ENCODE measurements around the gene TTYH2. TPM values are rescaled to one million over a fixed set of nuclear protein-coding genes. Genes with fewer than 3 reads are reported as not detected.

Gene TTYH2
- polyA plus RNA-seq, 1 donor from 2014 or later: 2.5 TPM

DNA sequence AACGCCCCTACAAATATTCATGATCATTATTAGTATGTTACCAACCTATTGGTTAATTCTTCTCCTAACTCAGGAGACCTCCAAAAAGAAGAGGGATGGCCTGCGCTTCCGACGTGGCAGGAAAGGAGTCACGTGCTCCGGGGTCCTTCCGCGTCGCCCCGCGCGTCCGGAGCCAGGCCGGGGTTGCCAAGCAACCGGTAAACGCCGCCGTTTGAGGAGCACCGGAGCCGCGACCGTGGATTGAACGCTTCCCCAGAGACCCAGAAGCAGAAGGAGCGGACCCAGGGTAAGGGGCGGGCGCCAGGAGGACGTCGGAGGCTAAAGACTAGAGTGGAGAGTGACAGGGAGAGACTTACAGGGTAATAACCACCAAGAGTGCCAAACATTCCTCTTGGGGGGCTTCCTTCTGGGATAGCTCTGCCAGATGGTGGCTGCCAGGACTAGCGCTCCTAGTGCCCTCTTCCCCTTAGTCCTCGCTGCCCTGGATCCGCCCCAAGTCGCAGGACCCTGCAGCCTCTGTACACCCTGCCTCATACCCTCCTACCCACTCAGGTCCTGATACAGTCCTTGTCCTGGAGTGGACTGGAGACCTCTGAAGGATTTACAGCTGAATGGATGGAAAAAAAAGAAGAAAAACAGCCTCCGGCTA, 60.8 kb downstream of the TTYH2 start, which contains the start of gene DNAI2:
DNAI2 (plus strand) TSS at position 175 of the 649 bp plus-strand sequence. CDS start 7,584 bp downstream, outside the sequence.
- H3K36me3 ChIP-seq (ENCODE audit: insufficient read depth, low read length): no peaks in the 10 kb centered on the region
- peak within 1 kb of the TSS; percentile 35 for H3K4me3 ChIP-seq (ENCODE audit: low read length)
- no peak within 1 kb of the TSS for H3K27ac ChIP-seq (ENCODE audit: low read length)
- H3K9me3 ChIP-seq (ENCODE audit: low read length): no peaks in the 10 kb centered on the region
- H3K9me2 ChIP-seq (ENCODE audit: insufficient read depth, low read length): no peaks in the 10 kb centered on the region
- H3F3A ChIP-seq (ENCODE audit: insufficient read depth, low read length, poor library complexity, severe bottlenecking): no peaks in the 10 kb centered on the region
- no peaks in the 10 kb centered on the region for H3K79me2 ChIP-seq (replicated peaks; ENCODE audit: insufficient read depth, low read length)
- TF ChIP-seq POLR2AphosphoS5 (IDR thresholded peaks at IDR 0.05): no peak
- no peak for TF ChIP-seq EP300 (conservative IDR thresholded peaks at IDR 0.05; ENCODE audit: poor library complexity, severe bottlenecking)
- no peaks in the 10 kb centered on the region for H4K20me1 ChIP-seq (ENCODE audit: insufficient read depth)
- H3K4me2 ChIP-seq (ENCODE audit: low read length): no peak within 1 kb of the TSS
- H3K9ac ChIP-seq (ENCODE audit: low read length): no peak within 1 kb of the TSS
- no peak within 1 kb of the TSS for H2AFZ ChIP-seq (ENCODE audit: low read depth, low read length)
- no peaks in the 10 kb centered on the region for H3K27me3 ChIP-seq (ENCODE audit: insufficient read depth, low read depth, low read length)

DNA sequence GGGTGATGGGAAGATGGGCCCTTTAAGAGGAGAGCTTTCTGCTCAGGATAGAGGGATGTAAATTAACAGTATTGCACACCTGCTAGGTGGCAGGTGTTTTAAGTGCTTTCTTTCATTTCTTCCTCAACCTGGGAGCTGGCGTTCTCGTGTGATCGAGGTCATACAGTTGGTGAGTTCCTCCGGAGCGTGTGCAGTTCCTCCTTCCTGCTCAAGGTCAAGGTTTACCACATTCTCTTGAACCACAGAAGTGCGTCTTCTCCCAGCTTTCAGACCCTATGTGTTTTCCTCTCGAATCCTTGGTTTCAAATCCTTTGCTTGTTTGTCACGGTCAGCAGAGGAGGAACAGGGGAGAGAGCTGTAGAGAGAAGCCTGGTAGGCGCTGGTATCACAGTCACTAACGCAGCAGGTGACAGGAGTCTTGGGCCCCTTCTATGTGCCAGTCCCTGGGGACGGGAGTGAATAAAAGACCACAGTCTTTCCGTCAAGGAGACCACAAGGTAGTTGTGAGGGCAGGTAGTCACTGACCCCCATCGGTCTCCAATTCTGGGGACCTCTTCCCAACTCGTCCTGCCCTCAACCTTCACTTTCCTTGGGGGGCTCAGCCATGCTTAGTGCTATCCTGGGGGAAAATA, 61.5 kb downstream of the TTYH2 start:
- Histone ChIP-seq H3K27me3 (ENCODE audit: insufficient read depth, low read depth, low read length) (no peaks in the 10 kb centered on the region), H3F3A (ENCODE audit: insufficient read depth, low read length, poor library complexity, severe bottlenecking) (no peaks in the 10 kb centered on the region), H3K4me2 (ENCODE audit: low read length) (no peak overlapping the region), H3K9ac (ENCODE audit: low read length) (no peak overlapping the region), H3K27ac (ENCODE audit: low read length) (no peak overlapping the region), H3K4me3 (ENCODE audit: low read length) (no peak overlapping the region), H3K9me2 (ENCODE audit: insufficient read depth, low read length) (no peaks in the 10 kb centered on the region), H3K36me3 (ENCODE audit: insufficient read depth, low read length) (no peaks in the 10 kb centered on the region), H4K20me1 (ENCODE audit: insufficient read depth) (no peaks in the 10 kb centered on the region), H3K9me3 (ENCODE audit: low read length) (no peaks in the 10 kb centered on the region), H2AFZ (ENCODE audit: low read depth, low read length) (no peak overlapping the region), H3K79me2 (replicated peaks; ENCODE audit: insufficient read depth, low read length) (no peaks in the 10 kb centered on the region)
- TF ChIP-seq TAF1 (IDR thresholded peaks at IDR 0.05; ENCODE audit: low read depth): no peak
- no peak for TF ChIP-seq EP300 (conservative IDR thresholded peaks at IDR 0.05; ENCODE audit: poor library complexity, severe bottlenecking)
- TF ChIP-seq SMC3 (conservative IDR thresholded peaks at IDR 0.05; ENCODE audit: poor library complexity): no peak
- TF ChIP-seq, protein P1, sequence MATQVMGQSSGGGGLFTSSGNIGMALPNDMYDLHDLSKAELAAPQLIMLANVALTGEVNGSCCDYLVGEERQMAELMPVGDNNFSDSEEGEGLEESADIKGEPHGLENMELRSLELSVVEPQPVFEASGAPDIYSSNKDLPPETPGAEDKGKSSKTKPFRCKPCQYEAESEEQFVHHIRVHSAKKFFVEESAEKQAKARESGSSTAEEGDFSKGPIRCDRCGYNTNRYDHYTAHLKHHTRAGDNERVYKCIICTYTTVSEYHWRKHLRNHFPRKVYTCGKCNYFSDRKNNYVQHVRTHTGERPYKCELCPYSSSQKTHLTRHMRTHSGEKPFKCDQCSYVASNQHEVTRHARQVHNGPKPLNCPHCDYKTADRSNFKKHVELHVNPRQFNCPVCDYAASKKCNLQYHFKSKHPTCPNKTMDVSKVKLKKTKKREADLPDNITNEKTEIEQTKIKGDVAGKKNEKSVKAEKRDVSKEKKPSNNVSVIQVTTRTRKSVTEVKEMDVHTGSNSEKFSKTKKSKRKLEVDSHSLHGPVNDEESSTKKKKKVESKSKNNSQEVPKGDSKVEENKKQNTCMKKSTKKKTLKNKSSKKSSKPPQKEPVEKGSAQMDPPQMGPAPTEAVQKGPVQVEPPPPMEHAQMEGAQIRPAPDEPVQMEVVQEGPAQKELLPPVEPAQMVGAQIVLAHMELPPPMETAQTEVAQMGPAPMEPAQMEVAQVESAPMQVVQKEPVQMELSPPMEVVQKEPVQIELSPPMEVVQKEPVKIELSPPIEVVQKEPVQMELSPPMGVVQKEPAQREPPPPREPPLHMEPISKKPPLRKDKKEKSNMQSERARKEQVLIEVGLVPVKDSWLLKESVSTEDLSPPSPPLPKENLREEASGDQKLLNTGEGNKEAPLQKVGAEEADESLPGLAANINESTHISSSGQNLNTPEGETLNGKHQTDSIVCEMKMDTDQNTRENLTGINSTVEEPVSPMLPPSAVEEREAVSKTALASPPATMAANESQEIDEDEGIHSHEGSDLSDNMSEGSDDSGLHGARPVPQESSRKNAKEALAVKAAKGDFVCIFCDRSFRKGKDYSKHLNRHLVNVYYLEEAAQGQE (IDR thresholded peaks at IDR 0.05; ENCODE audit: borderline replicate concordance): no peak
- no peak for TF ChIP-seq EZH2 (IDR thresholded peaks at IDR 0.05; ENCODE audit: borderline replicate concordance, insufficient read depth, low read length, poor library complexity, severe bottlenecking)
- TF ChIP-seq MXI1 (conservative IDR thresholded peaks at IDR 0.05; ENCODE audit: poor library complexity, severe bottlenecking): no peak
- TF ChIP-seq POLR2AphosphoS5 (IDR thresholded peaks at IDR 0.05): no peak
- TF ChIP-seq, protein P2, sequence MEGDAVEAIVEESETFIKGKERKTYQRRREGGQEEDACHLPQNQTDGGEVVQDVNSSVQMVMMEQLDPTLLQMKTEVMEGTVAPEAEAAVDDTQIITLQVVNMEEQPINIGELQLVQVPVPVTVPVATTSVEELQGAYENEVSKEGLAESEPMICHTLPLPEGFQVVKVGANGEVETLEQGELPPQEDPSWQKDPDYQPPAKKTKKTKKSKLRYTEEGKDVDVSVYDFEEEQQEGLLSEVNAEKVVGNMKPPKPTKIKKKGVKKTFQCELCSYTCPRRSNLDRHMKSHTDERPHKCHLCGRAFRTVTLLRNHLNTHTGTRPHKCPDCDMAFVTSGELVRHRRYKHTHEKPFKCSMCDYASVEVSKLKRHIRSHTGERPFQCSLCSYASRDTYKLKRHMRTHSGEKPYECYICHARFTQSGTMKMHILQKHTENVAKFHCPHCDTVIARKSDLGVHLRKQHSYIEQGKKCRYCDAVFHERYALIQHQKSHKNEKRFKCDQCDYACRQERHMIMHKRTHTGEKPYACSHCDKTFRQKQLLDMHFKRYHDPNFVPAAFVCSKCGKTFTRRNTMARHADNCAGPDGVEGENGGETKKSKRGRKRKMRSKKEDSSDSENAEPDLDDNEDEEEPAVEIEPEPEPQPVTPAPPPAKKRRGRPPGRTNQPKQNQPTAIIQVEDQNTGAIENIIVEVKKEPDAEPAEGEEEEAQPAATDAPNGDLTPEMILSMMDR (IDR thresholded peaks at IDR 0.05; ENCODE audit: poor library complexity, severe bottlenecking): no peak
- TF ChIP-seq RAD21 (conservative IDR thresholded peaks at IDR 0.05): no peak
